Measurements from ENCODE around the gene ARID1B.

DNA sequence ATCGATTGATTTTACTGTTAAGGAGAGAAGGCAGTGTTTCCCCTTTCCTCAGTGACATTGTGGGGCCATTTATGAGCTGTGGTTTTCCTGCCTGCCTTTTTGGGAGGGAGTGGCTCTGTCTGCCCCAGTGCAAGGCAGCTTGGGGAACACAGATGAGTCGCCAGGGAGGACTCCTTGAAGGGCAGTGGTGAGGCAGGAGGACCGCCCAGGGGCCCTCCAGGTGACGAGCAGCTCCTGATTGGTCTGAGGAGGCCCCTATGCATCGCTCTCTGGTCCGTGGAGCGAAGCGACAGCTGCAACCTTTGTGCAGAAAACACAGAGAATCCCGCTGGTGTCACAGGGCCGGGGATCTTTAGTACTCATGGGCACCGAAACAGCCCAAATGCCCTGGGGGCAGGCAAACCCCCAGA, 445.8 kb downstream of the ARID1B start:
- TF ChIP-seq CTCF (IDR thresholded peaks at IDR 0.05; ENCODE audit: borderline replicate concordance, extremely low read depth, low read length, poor library complexity, severe bottlenecking) (no peak), EZH2 (IDR thresholded peaks at IDR 0.05; ENCODE audit: borderline replicate concordance, low read depth, low read length, severe bottlenecking) (no peak)

Data from DND-41 (cell line).